Measurements from ENCODE around the gene ADCY7. TPM values are rescaled to one million over a fixed set of nuclear protein-coding genes. Genes with fewer than 3 reads are reported as not detected.

Gene ADCY7
- total and polyA plus RNA-seq, 10 donors = 9.8 to 158 (median 99.2) TPM

DNA sequence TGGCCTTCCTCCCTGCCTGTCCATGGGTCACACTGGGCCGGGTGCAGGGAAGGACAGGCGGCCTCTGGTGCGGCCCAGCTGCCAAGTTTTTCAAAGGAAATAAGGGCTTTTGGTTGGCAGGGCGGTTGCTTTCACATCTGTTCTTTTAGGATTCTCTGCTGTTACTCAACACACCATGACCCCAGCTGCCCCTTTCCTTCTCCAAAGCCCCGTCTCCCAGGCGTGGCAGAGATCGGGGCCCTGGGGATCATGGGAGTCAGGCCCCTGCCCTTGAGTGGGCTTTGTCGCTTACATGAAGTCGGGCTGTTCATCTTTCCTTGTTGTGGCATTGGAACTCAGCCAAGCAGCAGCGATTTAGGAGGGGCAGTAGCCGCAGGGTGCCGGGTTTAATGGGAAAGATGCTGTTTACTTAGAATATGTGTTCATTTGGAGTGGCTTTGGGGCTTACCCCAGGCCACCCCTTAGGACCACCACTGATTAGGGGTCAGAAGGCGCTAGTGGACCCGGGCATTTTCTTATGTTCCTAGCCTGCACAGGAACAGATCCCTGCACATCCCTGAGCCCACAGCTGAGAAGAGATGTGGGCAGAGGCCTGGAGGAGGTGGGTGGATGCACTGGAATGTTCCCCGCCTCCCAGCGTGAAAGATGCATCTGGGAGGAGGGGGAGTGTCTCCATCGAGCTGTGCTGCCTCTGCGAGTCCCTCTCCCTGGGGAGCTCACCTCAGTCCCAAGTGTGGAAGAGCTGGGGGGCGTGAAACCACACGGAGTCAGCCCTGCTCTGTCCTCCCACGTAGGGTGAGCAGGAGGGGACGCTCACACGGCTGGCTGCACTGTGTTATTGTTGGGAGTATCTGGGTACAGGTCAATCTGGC is 6.8 kb upstream of the ADCY7 start:
- WGBS, 5 donors = 33 to 45% (median 35%) methylated on average over 21 to 23 of the region's 23 CpGs

DNA sequence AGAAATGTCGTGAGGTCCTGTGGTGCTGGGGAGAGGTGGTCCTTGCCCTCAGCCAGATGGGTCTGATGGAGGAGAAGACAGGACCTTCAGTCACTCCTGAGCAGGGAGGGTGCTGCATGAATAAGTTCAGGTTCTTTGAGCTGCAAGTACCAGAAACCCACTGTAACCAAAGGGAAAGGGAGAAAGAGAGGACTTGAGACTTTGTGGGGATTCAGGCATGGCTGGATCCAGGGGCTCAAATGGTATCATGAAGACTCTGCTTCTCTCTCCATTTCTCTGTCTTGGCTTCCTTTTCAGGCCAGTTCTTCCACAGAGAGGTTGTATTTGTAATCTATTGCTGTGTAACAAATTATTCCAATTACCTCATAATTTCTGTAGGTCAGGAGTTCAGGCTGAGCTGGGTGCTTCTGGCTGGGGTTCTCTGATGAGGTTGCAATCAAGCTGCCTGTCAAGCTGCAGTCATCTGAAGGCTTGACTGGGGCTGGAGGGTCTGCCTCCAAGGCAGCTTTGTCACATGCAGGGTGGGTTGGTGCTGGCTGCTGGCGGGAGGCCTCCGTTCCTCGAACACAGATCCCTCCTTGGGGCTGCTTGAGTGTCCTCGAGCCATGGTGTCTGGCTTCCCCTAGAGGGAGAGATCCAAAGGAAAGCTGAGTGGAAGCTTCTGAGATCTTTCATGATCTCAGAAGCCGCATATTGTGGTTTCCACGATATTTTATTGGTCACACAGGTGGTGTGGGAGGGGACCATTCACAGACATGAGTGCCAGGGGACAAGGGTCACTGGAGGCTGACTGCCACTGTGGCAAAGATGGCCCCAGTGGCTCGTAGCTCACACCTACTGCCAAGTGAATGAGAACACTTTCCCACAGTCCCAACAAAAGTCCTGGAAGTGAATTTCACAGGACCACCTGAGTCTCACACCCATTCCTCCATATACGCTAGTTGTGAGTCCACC is 5.9 kb upstream of the ADCY7 start:
- no peaks in the 10 kb centered on the region for H3K36me3 ChIP-seq
- DNase-seq = peak; percentile 42
- no peak for TF ChIP-seq POLR2A (IDR thresholded peaks at IDR 0.05)
- no peak for TF ChIP-seq POLR2AphosphoS5 (IDR thresholded peaks at IDR 0.05)
- TF ChIP-seq, protein P1, sequence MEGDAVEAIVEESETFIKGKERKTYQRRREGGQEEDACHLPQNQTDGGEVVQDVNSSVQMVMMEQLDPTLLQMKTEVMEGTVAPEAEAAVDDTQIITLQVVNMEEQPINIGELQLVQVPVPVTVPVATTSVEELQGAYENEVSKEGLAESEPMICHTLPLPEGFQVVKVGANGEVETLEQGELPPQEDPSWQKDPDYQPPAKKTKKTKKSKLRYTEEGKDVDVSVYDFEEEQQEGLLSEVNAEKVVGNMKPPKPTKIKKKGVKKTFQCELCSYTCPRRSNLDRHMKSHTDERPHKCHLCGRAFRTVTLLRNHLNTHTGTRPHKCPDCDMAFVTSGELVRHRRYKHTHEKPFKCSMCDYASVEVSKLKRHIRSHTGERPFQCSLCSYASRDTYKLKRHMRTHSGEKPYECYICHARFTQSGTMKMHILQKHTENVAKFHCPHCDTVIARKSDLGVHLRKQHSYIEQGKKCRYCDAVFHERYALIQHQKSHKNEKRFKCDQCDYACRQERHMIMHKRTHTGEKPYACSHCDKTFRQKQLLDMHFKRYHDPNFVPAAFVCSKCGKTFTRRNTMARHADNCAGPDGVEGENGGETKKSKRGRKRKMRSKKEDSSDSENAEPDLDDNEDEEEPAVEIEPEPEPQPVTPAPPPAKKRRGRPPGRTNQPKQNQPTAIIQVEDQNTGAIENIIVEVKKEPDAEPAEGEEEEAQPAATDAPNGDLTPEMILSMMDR (IDR thresholded peaks at IDR 0.05 in 8 of 11, conservative IDR thresholded peaks at IDR 0.05 in 3 of 11) = no peak
- peak overlapping the region in 2 of 8 donors; percentile 64 to 68 for H3K27ac ChIP-seq
- no peak overlapping the region for H3K4me3 ChIP-seq
- no peaks in the 10 kb centered on the region for H3K9me3 ChIP-seq
- no peaks in the 10 kb centered on the region for H3K27me3 ChIP-seq (replicated peaks in 1 of 7)
- WGBS, 5 donors = 88 to 96% (median 92%) methylated on average over 8 to 9 of the region's 9 CpGs
- intact Hi-C loops (cut with DNase I; ENCODE audit: low total_unique reads) = no loop called here
- H3K4me1 ChIP-seq = peaks cover 13 to 48% (median 23%) of the 10 kb centered on the region in 6 donors

More for the DNA sequence above, 6.8 kb upstream of the ADCY7 start:
- Histone ChIP-seq H3K9me3 (no peaks in the 10 kb centered on the region), H3K27me3 (replicated peaks in 1 of 7) (no peaks in the 10 kb centered on the region), H3K27ac (peak overlapping the region in 6 of 8 donors; percentile 26 to 68 (median 53)), H3K36me3 (no peaks in the 10 kb centered on the region), H3K4me1 (peaks cover 10 to 41% (median 18%) of the 10 kb centered on the region in 6 donors), H3K4me3 (peak overlapping the region in 1 of 8 donors; percentile 22)
- no peak for TF ChIP-seq POLR2A (IDR thresholded peaks at IDR 0.05)
- peak; percentile 27 to 63 (median 52) for TF ChIP-seq POLR2AphosphoS5 (IDR thresholded peaks at IDR 0.05)
- intact Hi-C loops (cut with DNase I; ENCODE audit: low total_unique reads) = no loop called here
- DNase-seq = peak; percentile 72

DNA sequence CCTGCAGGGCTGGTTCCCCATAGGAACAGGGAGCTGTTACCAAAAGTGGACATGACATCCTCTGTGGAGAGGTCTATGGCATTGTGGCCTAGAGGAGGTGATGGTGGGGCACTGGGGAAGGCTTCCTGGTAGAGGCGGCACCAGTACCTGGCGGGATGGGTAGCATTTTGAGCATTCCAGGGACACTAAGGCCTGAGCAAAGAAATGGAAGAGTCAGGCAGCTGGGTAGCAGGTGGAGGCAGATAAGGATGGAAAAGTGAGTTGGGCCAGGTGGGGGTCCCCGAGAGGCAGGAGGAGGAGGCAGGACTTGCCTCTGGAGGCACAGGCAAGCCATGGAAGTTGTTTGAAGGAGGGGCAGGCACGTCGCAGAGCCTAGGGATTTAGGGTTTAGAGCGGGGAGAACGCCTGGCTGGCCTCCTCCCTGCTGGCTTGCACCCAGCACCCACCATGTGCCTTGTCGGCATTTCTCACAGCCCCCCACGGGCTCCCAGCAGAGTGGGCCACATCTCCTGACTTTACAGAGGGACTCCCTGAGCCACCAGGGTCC is 5.1 kb upstream of the ADCY7 start:
- intact Hi-C loops (cut with DNase I; ENCODE audit: low total_unique reads) = no loop called here
- H3K4me1 ChIP-seq = peaks cover 21 to 55% (median 31%) of the 10 kb centered on the region in 6 donors
- H3K27me3 ChIP-seq (replicated peaks in 1 of 7) = no peaks in the 10 kb centered on the region
- H3K4me3 ChIP-seq = no peak overlapping the region
- DNase-seq = peak; percentile 58
- H3K36me3 ChIP-seq = no peaks in the 10 kb centered on the region
- peak overlapping the region in 1 of 8 donors; percentile 20 for H3K27ac ChIP-seq
- WGBS, 5 donors = 82 to 87% (median 84%) methylated on average over 9 of the region's 9 CpGs
- TF ChIP-seq POLR2AphosphoS5 (IDR thresholded peaks at IDR 0.05) (no peak), POLR2A (IDR thresholded peaks at IDR 0.05) (no peak)
- TF ChIP-seq, protein P1 (IDR thresholded peaks at IDR 0.05 in 8 of 11, conservative IDR thresholded peaks at IDR 0.05 in 3 of 11) = no peak
- no peaks in the 10 kb centered on the region for H3K9me3 ChIP-seq

DNA sequence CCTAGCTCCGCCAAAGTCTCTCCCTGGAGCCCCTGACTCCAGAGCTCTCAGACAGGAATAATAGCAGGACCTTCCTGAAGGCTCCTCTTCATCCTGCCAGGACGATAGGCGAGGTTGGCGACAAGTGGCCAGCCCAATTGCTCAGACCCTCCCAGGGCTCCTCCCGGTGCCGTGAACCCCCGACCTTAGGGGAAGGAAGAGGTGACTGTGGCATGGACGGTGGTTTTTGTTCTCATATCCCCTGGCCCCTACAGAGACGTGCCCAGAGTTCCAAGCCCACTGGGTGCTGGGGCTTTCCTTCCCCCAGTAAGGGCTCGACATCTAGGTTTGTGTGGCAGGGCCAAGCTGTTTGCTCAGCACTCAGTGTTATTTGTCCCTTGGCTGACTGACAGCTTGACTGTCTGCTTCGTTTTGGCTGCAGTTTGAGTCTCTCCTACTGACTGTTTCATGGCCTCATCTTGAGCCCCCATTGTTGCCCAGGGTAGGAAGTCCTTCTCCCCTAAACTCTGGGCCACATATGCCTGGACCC is 4.6 kb upstream of the ADCY7 start:
- Histone ChIP-seq H3K27ac (peak overlapping the region in 1 of 8 donors; percentile 20), H3K9me3 (no peaks in the 10 kb centered on the region), H3K4me1 (peaks cover 25 to 61% (median 36%) of the 10 kb centered on the region in 6 donors), H3K4me3 (no peak overlapping the region), H3K36me3 (no peaks in the 10 kb centered on the region), H3K27me3 (replicated peaks in 1 of 7) (no peaks in the 10 kb centered on the region)
- DNase-seq = peak; percentile 63
- intact Hi-C loops (cut with DNase I; ENCODE audit: low total_unique reads) = no loop called here
- 31 to 43% (median 37%) methylated on average over 11 of the region's 11 CpGs for WGBS, 5 donors
- TF ChIP-seq POLR2AphosphoS5 (IDR thresholded peaks at IDR 0.05) (no peak), POLR2A (IDR thresholded peaks at IDR 0.05) (no peak)
- TF ChIP-seq, protein P1 (IDR thresholded peaks at IDR 0.05 in 8 of 11, conservative IDR thresholded peaks at IDR 0.05 in 3 of 11) = no peak
